Progenitor cell of endocrine pancreas (in vitro differentiated cells): ENCODE measurements around the gene URB1. TPM values are rescaled to one million over a fixed set of nuclear protein-coding genes. Genes with fewer than 3 reads are reported as not detected.
A peak's percentile ranks its signal among the peaks of the same experiment; 100 is the strongest.
"Not testable (repeated sequence)": the region's sequence is repeated elsewhere in the genome, so short reads cannot be mapped to it uniquely, and the experiment has no call there.

Experiments used
- DNase-seq: peaks from one replicate; pipeline ENCODE4 v3.0.0; 2021; ENCODE audit warnings: low spot score; ENCODE audit not compliant: unreplicated experiment
- H3K27ac Mint-ChIP-seq: 2 replicates; pipeline ENCODE4 v1.8.0; 2021; ENCODE audit warnings: mild to moderate bottlenecking, moderate library complexity, mixed read lengths
- H3K27me3 Mint-ChIP-seq: 2 replicates; pipeline ENCODE4 v1.8.0; 2021; ENCODE audit warnings: mixed read lengths
- H3K36me3 Mint-ChIP-seq: 2 replicates; pipeline ENCODE4 v1.8.0; 2022; ENCODE audit warnings: mixed read lengths; ENCODE audit not compliant: insufficient read depth
- H3K4me1 Mint-ChIP-seq: 2 replicates; pipeline ENCODE4 v1.8.0; 2021; ENCODE audit warnings: low read depth, mixed read lengths
- H3K4me3 Mint-ChIP-seq: 2 replicates; pipeline ENCODE4 v1.8.0; 2021; ENCODE audit warnings: low read depth, mild to moderate bottlenecking, moderate library complexity, mixed read lengths
- H3K9me3 Mint-ChIP-seq: 2 replicates; pipeline ENCODE4 v1.8.0; 2021; ENCODE audit warnings: low read depth, mixed read lengths
- CTCF ChIP-seq: fragments of 200-600 bp; sonication (generic); IDR thresholded peaks from one replicate; pipeline ENCODE4 v1.5.0; 2021; ENCODE audit warnings: antibody characterized with exemption, mild to moderate bottlenecking; ENCODE audit not compliant: unreplicated experiment
- total RNA-seq: library from RNA; stranded (reverse); gene quantifications from 2 replicates; pipeline ENCODE4 v1.2.1, GENCODE V29; 2021

Gene URB1
- total RNA-seq, 1 donor from 2014 or later: 17.1 TPM

- H3K27me3 Mint-ChIP-seq: no peaks in the 10 kb centered on the region
- H3K4me3 Mint-ChIP-seq: no peak overlapping the region
- H3K9me3 Mint-ChIP-seq: no peaks in the 10 kb centered on the region
- TF ChIP-seq CTCF: no peak
- DNase-seq: no peak
- H3K27ac Mint-ChIP-seq: no peak overlapping the region
- no peaks in the 10 kb centered on the region for H3K4me1 Mint-ChIP-seq
- H3K36me3 Mint-ChIP-seq: peaks cover 10% of the 10 kb centered on the region
Observed at GRCh38 chr21:32371913-32372314, 20.9 kb downstream of the URB1 start.

- Mint-ChIP-seq H3K4me3 (no peak overlapping the region), H3K27ac (no peak overlapping the region), H3K4me1 (no peaks in the 10 kb centered on the region), H3K36me3 (peaks cover 12% of the 10 kb centered on the region), H3K9me3 (no peaks in the 10 kb centered on the region), H3K27me3 (no peaks in the 10 kb centered on the region)
- DNase-seq: no peak
- TF ChIP-seq CTCF: no peak
Observed at GRCh38 chr21:32370998-32371766, 21.6 kb downstream of the URB1 start.

GRCh38 chr21:32368961-32369360 is 23.9 kb downstream of the URB1 start:
- peaks cover 18% of the 10 kb centered on the region for H3K36me3 Mint-ChIP-seq
- not testable (repeated sequence) for H3K4me3 Mint-ChIP-seq, H3K27me3 Mint-ChIP-seq, H3K9me3 Mint-ChIP-seq, DNase-seq, H3K27ac Mint-ChIP-seq, H3K4me1 Mint-ChIP-seq

GRCh38 chr21:32368386-32368785 is 24.4 kb downstream of the URB1 start:
- Mint-ChIP-seq H3K4me1 (no peaks in the 10 kb centered on the region), H3K9me3 (no peaks in the 10 kb centered on the region), H3K27me3 (no peaks in the 10 kb centered on the region), H3K4me3 (no peak overlapping the region), H3K27ac (no peak overlapping the region), H3K36me3 (peaks cover 18% of the 10 kb centered on the region)
- TF ChIP-seq CTCF: no peak
- DNase-seq: no peak

- no peaks in the 10 kb centered on the region for H3K4me1 Mint-ChIP-seq
- H3K9me3 Mint-ChIP-seq: no peaks in the 10 kb centered on the region
- no peaks in the 10 kb centered on the region for H3K27me3 Mint-ChIP-seq
- H3K27ac Mint-ChIP-seq: peak overlapping the region; percentile 37
- no peak overlapping the region for H3K4me3 Mint-ChIP-seq
- peaks cover 18% of the 10 kb centered on the region for H3K36me3 Mint-ChIP-seq
- no peak for TF ChIP-seq CTCF
- DNase-seq: no peak
Observed at GRCh38 chr21:32367158-32367557, 25.7 kb downstream of the URB1 start.

GRCh38 chr21:32366191-32366590 is 26.6 kb downstream of the URB1 start:
- peaks cover 17% of the 10 kb centered on the region for H3K36me3 Mint-ChIP-seq
- no peaks in the 10 kb centered on the region for H3K4me1 Mint-ChIP-seq
- no peaks in the 10 kb centered on the region for H3K9me3 Mint-ChIP-seq
- DNase-seq: no peak
- no peak overlapping the region for H3K4me3 Mint-ChIP-seq
- TF ChIP-seq CTCF: no peak
- no peak overlapping the region for H3K27ac Mint-ChIP-seq
- H3K27me3 Mint-ChIP-seq: no peaks in the 10 kb centered on the region
